GM18861 (cell line): ENCODE results near the gene VMO1.

Experiments
- ATAC-seq: cut with Tn5 transposase; IDR thresholded peaks from one replicate; pipeline ENCODE4 v1.9.1; 2021; ENCODE audit not compliant: unreplicated experiment

The VMO1 gene

GRCh38 chr17:4800462-4801196 lies 14.5 kb upstream of the VMO1 start:
- ATAC-seq = no peak

- no peak for ATAC-seq
Observed at GRCh38 chr17:4796552-4796920, 10.4 kb upstream of the VMO1 start.

GRCh38 chr17:4795168-4795567 lies 9.0 kb upstream of the VMO1 start:
- ATAC-seq = no peak

GRCh38 chr17:4790705-4791088 lies 4.5 kb upstream of the VMO1 start:
- ATAC-seq = no peak

GRCh38 chr17:4789951-4790704 lies 4.0 kb upstream of the VMO1 start:
- ATAC-seq = peak; percentile 87

- ATAC-seq = no peak
Observed at GRCh38 chr17:4789701-4789950, 3.5 kb upstream of the VMO1 start.

- ATAC-seq = no peak
Observed at GRCh38 chr17:4788807-4789700, 2.9 kb upstream of the VMO1 start, which contains the start of gene GLTPD2. TSS of gene GLTPD2 (plus strand) at chr17:4788964. CDS start at chr17:4789012, 48 bp downstream.

- no peak for ATAC-seq
Observed at GRCh38 chr17:4788159-4788806, 2.1 kb upstream of the VMO1 start.

- ATAC-seq = no peak
Observed at GRCh38 chr17:4786516-4786915, 352 bp upstream of the VMO1 start.

- no peak for ATAC-seq
Observed at GRCh38 chr17:4785311-4786105, 656 bp downstream of the VMO1 start.

- no peak for ATAC-seq
Observed at GRCh38 chr17:4782652-4783051, 3.5 kb downstream of the VMO1 start.

- no peak for ATAC-seq
Observed at GRCh38 chr17:4780325-4780955, 5.7 kb downstream of the VMO1 start.

GRCh38 chr17:4777969-4778760 lies 8.0 kb downstream of the VMO1 start:
- no peak for ATAC-seq

GRCh38 chr17:4772235-4772613 lies 13.9 kb downstream of the VMO1 start:
- ATAC-seq = no peak

- no peak for ATAC-seq
Observed at GRCh38 chr17:4771519-4772234, 14.5 kb downstream of the VMO1 start, which contains the start of gene TM4SF5. TSS of gene TM4SF5 (plus strand) at chr17:4771886. CDS start at chr17:4771923, 37 bp downstream.

GRCh38 chr17:4769628-4770027 lies 16.5 kb downstream of the VMO1 start:
- ATAC-seq = no peak

- no peak for ATAC-seq
Observed at GRCh38 chr17:4768298-4768697, 17.9 kb downstream of the VMO1 start.

GRCh38 chr17:4766723-4767122 lies 19.4 kb downstream of the VMO1 start:
- ATAC-seq = no peak
